ENCODE measurements around the gene SHMT2.

GRCh38 chr12:57260366-57260765, 30.9 kb downstream of the SHMT2 start:
- TF ChIP-seq POLR2AphosphoS5 (IDR thresholded peaks at IDR 0.05; ENCODE audit: control insufficient read depth, insufficient read depth, low read depth, low read length) = no peak
- TF ChIP-seq ZNF644 (tag; IDR thresholded peaks at IDR 0.05; ENCODE audit: low read depth) = no peak
- no peak for TF ChIP-seq BHLHE40 (IDR thresholded peaks at IDR 0.05; ENCODE audit: low read length)
- TF ChIP-seq ZNF280B (CRISPR knock-in tag; IDR thresholded peaks at IDR 0.05) = no peak
- TF ChIP-seq ZBTB9 (CRISPR knock-in tag; IDR thresholded peaks at IDR 0.05) = no peak
- no peak for TF ChIP-seq ATF3 (IDR thresholded peaks at IDR 0.05)
- no peak for TF ChIP-seq ATF3 (CRISPR knock-in tag; conservative IDR thresholded peaks at IDR 0.05)
- no peak for TF ChIP-seq ATF2 (CRISPR knock-in tag; IDR thresholded peaks at IDR 0.05)

All from K562 (cell line).